ENCODE measurements around the gene FILIP1.

DNA sequence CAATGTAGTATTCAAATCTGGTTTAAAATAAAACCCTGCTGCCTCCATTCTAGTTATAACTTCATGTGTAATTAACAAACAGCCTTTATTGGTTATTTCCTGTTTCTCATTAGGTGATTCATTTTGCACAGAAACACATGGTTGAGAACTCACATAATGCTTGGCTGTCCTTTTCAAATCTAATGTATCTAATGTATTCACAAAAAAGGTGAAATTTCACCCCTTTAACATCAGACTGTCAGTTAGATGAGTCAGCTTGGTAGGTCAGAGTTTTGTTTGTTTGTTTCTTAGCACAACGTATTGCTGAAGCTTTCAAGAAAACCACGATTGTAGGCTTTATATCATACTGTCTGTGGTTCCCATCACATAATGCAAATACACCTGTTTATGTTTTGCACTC is 130.3 kb downstream of the FILIP1 start:
- TF ChIP-seq POLR2A (IDR thresholded peaks at IDR 0.05) (no peak), EP300 (IDR thresholded peaks at IDR 0.05; ENCODE audit: low read depth) (no peak)
